ENCODE measurements around the gene ADI1.
A peak's percentile ranks its signal among the peaks of the same experiment; 100 is the strongest.

ADI1 gene

GRCh38 chr2:3526871-3527270, 7.5 kb upstream of the ADI1 start:
- no peak for TF ChIP-seq CTCF (IDR thresholded peaks at IDR 0.05; ENCODE audit: low read depth, low read length)
- no peak overlapping the region for H3K4me3 ChIP-seq (ENCODE audit: low read length)
- H4K20me1 ChIP-seq (ENCODE audit: insufficient read depth, low read length), result no peaks in the 10 kb centered on the region
- H3K9me3 ChIP-seq (ENCODE audit: insufficient read depth, low read length), result no peaks in the 10 kb centered on the region
- no peak overlapping the region for H3K9ac ChIP-seq (ENCODE audit: low read length)
- H3K4me2 ChIP-seq (ENCODE audit: low read length), result no peak overlapping the region
- H3K4me1 ChIP-seq (ENCODE audit: low read length), result no peaks in the 10 kb centered on the region
- no peaks in the 10 kb centered on the region for H3K27me3 ChIP-seq (ENCODE audit: low read depth, low read length)
- no peak overlapping the region for H3K27ac ChIP-seq (ENCODE audit: low read length)
- H3K79me2 ChIP-seq (ENCODE audit: low read length), result no peaks in the 10 kb centered on the region
- peaks cover 9% of the 10 kb centered on the region for H3K36me3 ChIP-seq (replicated peaks; ENCODE audit: low read depth, low read length)
- H2AFZ ChIP-seq (ENCODE audit: low read depth, low read length), result no peak overlapping the region

DNA sequence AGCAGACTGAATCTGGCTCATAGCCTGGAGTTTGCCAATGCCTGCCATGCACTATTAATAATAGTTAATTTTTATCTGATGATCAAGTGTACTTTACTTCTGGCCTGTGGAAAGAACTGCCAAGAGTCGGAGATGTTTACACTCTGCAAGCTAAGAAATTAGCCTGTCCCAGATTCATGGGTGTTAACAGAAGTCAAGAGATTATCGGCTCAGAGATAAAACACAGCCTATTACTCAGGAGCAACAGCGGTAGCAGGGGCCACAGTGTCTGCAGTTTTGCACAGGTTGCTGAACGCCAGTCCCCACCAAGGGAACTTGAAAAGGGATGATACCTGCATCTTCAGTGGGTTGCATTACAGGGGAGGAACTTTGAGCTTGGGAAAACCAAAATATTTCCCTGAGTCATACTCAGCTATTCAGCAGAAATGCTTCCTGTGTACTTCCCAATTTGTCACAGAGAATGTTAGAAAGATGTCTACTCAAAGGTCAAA, 4.3 kb upstream of the ADI1 start:
- H3K36me3 ChIP-seq (replicated peaks; ENCODE audit: low read depth, low read length), result peaks cover 9% of the 10 kb centered on the region
- peaks cover 9% of the 10 kb centered on the region for H3K4me1 ChIP-seq (ENCODE audit: low read length)
- H3K79me2 ChIP-seq (ENCODE audit: low read length), result peaks cover 14% of the 10 kb centered on the region
- H3K27me3 ChIP-seq (ENCODE audit: low read depth, low read length), result no peaks in the 10 kb centered on the region
- H3K9ac ChIP-seq (ENCODE audit: low read length), result no peak overlapping the region
- H4K20me1 ChIP-seq (ENCODE audit: insufficient read depth, low read length), result no peaks in the 10 kb centered on the region
- no peak overlapping the region for H3K4me2 ChIP-seq (ENCODE audit: low read length)
- no peak overlapping the region for H3K4me3 ChIP-seq (ENCODE audit: low read length)
- H3K9me3 ChIP-seq (ENCODE audit: insufficient read depth, low read length), result no peaks in the 10 kb centered on the region
- H3K27ac ChIP-seq (ENCODE audit: low read length), result no peak overlapping the region
- H2AFZ ChIP-seq (ENCODE audit: low read depth, low read length), result no peak overlapping the region
- TF ChIP-seq EZH2phosphoT487 (IDR thresholded peaks at IDR 0.05; ENCODE audit: low read depth), result no peak
- no peak for TF ChIP-seq CTCF (IDR thresholded peaks at IDR 0.05; ENCODE audit: low read depth, low read length)

DNA sequence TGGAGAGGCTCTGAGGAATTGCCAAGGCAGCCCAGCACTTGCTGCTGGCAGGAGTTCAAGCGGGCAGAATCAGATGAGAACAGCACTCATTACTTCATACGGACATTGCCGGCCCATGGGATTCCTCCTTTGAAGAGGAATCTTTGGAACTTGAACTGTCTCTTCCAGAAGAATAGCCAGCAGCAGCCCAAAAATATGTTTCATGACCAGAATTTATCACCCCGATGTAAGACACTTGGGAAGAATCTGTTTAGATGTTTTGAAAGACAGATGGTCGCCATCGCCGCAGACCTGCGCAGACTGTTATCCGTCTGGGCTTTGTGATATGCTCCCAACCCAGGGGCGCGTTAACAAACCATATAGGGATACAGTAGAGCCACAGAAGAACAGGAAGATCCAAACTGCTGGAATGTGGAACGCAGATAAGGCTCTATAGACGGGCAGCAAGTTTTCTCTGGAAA, 3.7 kb upstream of the ADI1 start:
- Histone ChIP-seq H3K4me3 (ENCODE audit: low read length) (no peak overlapping the region), H3K4me2 (ENCODE audit: low read length) (no peak overlapping the region), H3K79me2 (ENCODE audit: low read length) (peaks cover 20% of the 10 kb centered on the region), H3K9ac (ENCODE audit: low read length) (no peak overlapping the region), H3K4me1 (ENCODE audit: low read length) (peaks cover 11% of the 10 kb centered on the region), H3K27me3 (ENCODE audit: low read depth, low read length) (no peaks in the 10 kb centered on the region), H3K36me3 (replicated peaks; ENCODE audit: low read depth, low read length) (peaks cover 9% of the 10 kb centered on the region), H3K27ac (ENCODE audit: low read length) (no peak overlapping the region), H3K9me3 (ENCODE audit: insufficient read depth, low read length) (no peaks in the 10 kb centered on the region), H2AFZ (ENCODE audit: low read depth, low read length) (no peak overlapping the region), H4K20me1 (ENCODE audit: insufficient read depth, low read length) (peaks cover 4% of the 10 kb centered on the region)
- TF ChIP-seq EZH2phosphoT487 (IDR thresholded peaks at IDR 0.05; ENCODE audit: low read depth) (no peak), CTCF (IDR thresholded peaks at IDR 0.05; ENCODE audit: low read depth, low read length) (no peak)

DNA sequence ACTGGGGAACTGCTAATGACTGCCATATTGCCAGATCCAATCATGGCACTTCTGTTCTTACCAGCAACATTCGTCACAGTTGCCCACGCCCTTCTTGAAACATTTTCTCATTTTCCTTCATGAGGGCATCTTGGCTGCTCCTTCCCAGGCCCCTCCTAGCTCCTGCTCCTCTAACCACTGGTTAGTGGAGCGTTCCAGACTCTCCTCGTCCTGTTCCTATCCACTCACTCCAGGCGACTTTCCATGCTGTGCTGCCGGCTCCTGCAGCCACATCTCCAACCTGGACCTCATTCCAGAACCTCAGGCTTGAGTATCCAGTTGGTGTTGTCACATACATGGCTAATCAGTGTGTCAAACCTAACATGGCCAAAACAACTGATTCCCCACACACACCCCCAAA, 1.3 kb upstream of the ADI1 start:
- peak overlapping the region; percentile 89 for H3K4me2 ChIP-seq (ENCODE audit: low read length)
- H3K36me3 ChIP-seq (replicated peaks; ENCODE audit: low read depth, low read length), result peaks cover 15% of the 10 kb centered on the region
- TF ChIP-seq EZH2phosphoT487 (IDR thresholded peaks at IDR 0.05; ENCODE audit: low read depth) (no peak), CTCF (IDR thresholded peaks at IDR 0.05; ENCODE audit: low read depth, low read length) (no peak)
- peak overlapping the region; percentile 82 for H3K4me3 ChIP-seq (ENCODE audit: low read length)
- H3K4me1 ChIP-seq (ENCODE audit: low read length), result peaks cover 14% of the 10 kb centered on the region
- H3K27me3 ChIP-seq (ENCODE audit: low read depth, low read length), result no peaks in the 10 kb centered on the region
- H2AFZ ChIP-seq (ENCODE audit: low read depth, low read length), result no peak overlapping the region
- H3K9ac ChIP-seq (ENCODE audit: low read length), result no peak overlapping the region
- H3K9me3 ChIP-seq (ENCODE audit: insufficient read depth, low read length), result no peaks in the 10 kb centered on the region
- H3K27ac ChIP-seq (ENCODE audit: low read length), result no peak overlapping the region
- peaks cover 42% of the 10 kb centered on the region for H3K79me2 ChIP-seq (ENCODE audit: low read length)
- H4K20me1 ChIP-seq (ENCODE audit: insufficient read depth, low read length), result peaks cover 6% of the 10 kb centered on the region
